H9 (cell line): ENCODE measurements around the gene RUNX2. TPM values are rescaled to one million over a fixed set of nuclear protein-coding genes. Genes with fewer than 3 reads are reported as not detected.

ENCODE experiments used
- DNase-seq: peaks from one replicate; pipeline ENCODE4 v3.0.0-alpha.2; 2017
- H2AFZ ChIP-seq: one replicate; pipeline ENCODE4 v1.6.1; 2013; ENCODE audit warnings: mild to moderate bottlenecking, low read length, control low read depth, moderate library complexity
- H2AK5ac ChIP-seq: 2 replicates; pipeline ENCODE4 v1.6.1; 2013; ENCODE audit warnings: low read length, control low read depth, mixed read lengths; ENCODE audit not compliant: insufficient read length
- H2BK120ac ChIP-seq: one replicate; pipeline ENCODE4 v1.6.1; 2013; ENCODE audit warnings: low read depth, mild to moderate bottlenecking, low read length, control low read depth, inconsistent platforms; ENCODE audit not compliant: poor library complexity, severe bottlenecking
- H2BK12ac ChIP-seq: 2 replicates; pipeline ENCODE4 v1.6.1; 2013; ENCODE audit warnings: low read length, control low read depth, mixed read lengths, low read depth; ENCODE audit not compliant: insufficient read length
- H2BK15ac ChIP-seq: 2 replicates; pipeline ENCODE4 v1.6.1; 2013; ENCODE audit warnings: low read depth, low read length, control low read depth
- H2BK20ac ChIP-seq: one replicate; pipeline ENCODE4 v1.6.1; 2013; ENCODE audit warnings: low read depth, mild to moderate bottlenecking, low read length, control low read depth, inconsistent platforms; ENCODE audit not compliant: poor library complexity, severe bottlenecking
- H2BK5ac ChIP-seq: 2 replicates; pipeline ENCODE4 v1.6.1; 2013; ENCODE audit warnings: low read length, control low read depth, mixed read lengths; ENCODE audit not compliant: insufficient read length
- H3K14ac ChIP-seq: 2 replicates; pipeline ENCODE4 v1.6.1; 2013; ENCODE audit warnings: low read length, control low read depth; ENCODE audit not compliant: insufficient read depth
- H3K18ac ChIP-seq: 2 replicates; pipeline ENCODE4 v1.6.1; 2013; ENCODE audit warnings: low read depth, mild to moderate bottlenecking, mixed read lengths, low read length, control low read depth; ENCODE audit not compliant: insufficient read length
- H3K23ac ChIP-seq: 2 replicates; pipeline ENCODE4 v1.6.1; 2013; ENCODE audit warnings: low read length, control low read depth, mixed read lengths, low read depth; ENCODE audit not compliant: insufficient read length
- H3K23me2 ChIP-seq: 2 replicates; pipeline ENCODE4 v1.6.1; 2013; ENCODE audit warnings: low read depth, mild to moderate bottlenecking, mixed read lengths, low read length, control low read depth; ENCODE audit not compliant: insufficient read length, poor library complexity, severe bottlenecking
- H3K27ac ChIP-seq: 2 replicates; pipeline ENCODE4 v1.5.1; 2013; ENCODE audit warnings: low read length, control low read depth, mixed read lengths, low read depth; ENCODE audit not compliant: insufficient read length
- H3K27me3 ChIP-seq: 2 replicates; pipeline ENCODE4 v1.6.1; 2013; ENCODE audit warnings: low read length, control low read depth, inconsistent platforms; ENCODE audit not compliant: insufficient read depth
- H3K4ac ChIP-seq: 2 replicates; pipeline ENCODE4 v1.6.1; 2013; ENCODE audit warnings: low read depth, mild to moderate bottlenecking, control low read depth, inconsistent platforms, low read length, moderate library complexity
- H3K4me1 ChIP-seq: 2 replicates; pipeline ENCODE4 v1.6.1; 2013; ENCODE audit warnings: low read length, control low read depth, inconsistent platforms; ENCODE audit not compliant: insufficient read depth
- H3K4me2 ChIP-seq: 2 replicates; pipeline ENCODE4 v1.6.1; 2013; ENCODE audit warnings: low read length, control low read depth, mixed read lengths; ENCODE audit not compliant: insufficient read length, insufficient read depth
- H3K56ac ChIP-seq: 2 replicates; pipeline ENCODE4 v1.6.1; 2013; ENCODE audit warnings: low read depth, mild to moderate bottlenecking, mixed read lengths, low read length, control low read depth; ENCODE audit not compliant: insufficient read length
- H3K79me1 ChIP-seq: 2 replicates; pipeline ENCODE4 v1.6.1; 2013; ENCODE audit warnings: low read depth, mild to moderate bottlenecking, moderate library complexity, low read length, control low read depth, inconsistent platforms; ENCODE audit not compliant: insufficient read depth, poor library complexity, severe bottlenecking
- H3K79me2 ChIP-seq: 2 replicates; pipeline ENCODE4 v1.6.1; 2013; ENCODE audit warnings: low read length, control low read depth, inconsistent platforms; ENCODE audit not compliant: insufficient read depth
- H3K9ac ChIP-seq: 2 replicates; pipeline ENCODE4 v1.6.1; 2013; ENCODE audit warnings: low read length, control low read depth, mixed read lengths; ENCODE audit not compliant: insufficient read length; ENCODE audit errors: extremely low read depth
- H3K9me3 ChIP-seq: one replicate; pipeline ENCODE4 v1.6.1; 2013; ENCODE audit warnings: low read depth, low read length, inconsistent platforms; ENCODE audit not compliant: control insufficient read depth
- H3T11ph ChIP-seq: one replicate; pipeline ENCODE4 v1.6.1; 2013; ENCODE audit warnings: mild to moderate bottlenecking, low read length, control low read depth, inconsistent platforms
- H4K20me1 ChIP-seq: one replicate; pipeline ENCODE4 v1.6.1; 2013; ENCODE audit not compliant: control insufficient read depth, insufficient read length, insufficient read depth
- H4K5ac ChIP-seq: 2 replicates; pipeline ENCODE4 v1.6.1; 2013; ENCODE audit warnings: low read depth, mild to moderate bottlenecking, mixed read lengths, low read length, control low read depth; ENCODE audit not compliant: insufficient read length
- H4K8ac ChIP-seq: replicated peaks from 2 replicates; pipeline ENCODE4 v1.6.1; 2013; ENCODE audit warnings: low read length, control low read depth, mixed read lengths, low read depth; ENCODE audit not compliant: insufficient read length
- H4K91ac ChIP-seq: 2 replicates; pipeline ENCODE4 v1.6.1; 2013; ENCODE audit warnings: low read depth, mild to moderate bottlenecking, moderate library complexity, mixed read lengths, low read length, control low read depth; ENCODE audit not compliant: insufficient read length
- H3K27ac Mint-ChIP-seq, 3 experiments: 2 replicates in 2 of 3; 3 replicates in 1 of 3; pipeline ENCODE4 v1.8.0; 2020 to 2021; ENCODE audit warnings: mixed read lengths in 3 of 3, mild to moderate bottlenecking in 1 of 3, moderate library complexity in 1 of 3
- H3K27me3 Mint-ChIP-seq: 2 replicates; pipeline ENCODE4 v1.8.0; 2021; ENCODE audit warnings: low read depth, mild to moderate bottlenecking, moderate library complexity, mixed read lengths
- H3K36me3 Mint-ChIP-seq, 3 experiments: 2 replicates in 2 of 3; 3 replicates in 1 of 3; pipeline ENCODE4 v1.8.0; 2020 to 2021; ENCODE audit warnings: low read depth in 3 of 3, mixed read lengths in 3 of 3; ENCODE audit not compliant: insufficient read depth in 1 of 3
- H3K4me1 Mint-ChIP-seq, 2 experiments: 2 replicates each; pipeline ENCODE4 v1.8.0; 2020; ENCODE audit warnings: mixed read lengths in 2 of 2
- H3K4me3 Mint-ChIP-seq, 2 experiments: 2 replicates in 1 of 2; 3 replicates in 1 of 2; pipeline ENCODE4 v1.8.0; 2020 to 2021; ENCODE audit warnings: mild to moderate bottlenecking in 2 of 2, mixed read lengths in 2 of 2, moderate library complexity in 1 of 2
- H3K9me3 Mint-ChIP-seq, 2 experiments: 2 replicates in 1 of 2; 3 replicates in 1 of 2; pipeline ENCODE4 v1.8.0; 2020; ENCODE audit warnings: mild to moderate bottlenecking in 2 of 2, mixed read lengths in 2 of 2, moderate library complexity in 1 of 2
- CTCF ChIP-seq: fragments of 200-600 bp; sonication (generic); conservative IDR thresholded peaks from 3 replicates; pipeline ENCODE4 v1.8.0; 2021; ENCODE audit warnings: antibody characterized with exemption, mild to moderate bottlenecking
- WGBS: extraction: QIAGEN DNeasy Blood & Tissue Kit; methylation state at CpG from one replicate; pipeline ENCODE4 v1.1.7; 2013; ENCODE audit warnings: missing lambda C conversion rate, low lambda C conversion rate, mixed read lengths; ENCODE audit not compliant: insufficient read length; ENCODE audit errors: extremely low coverage; 5-methylcytosine and 5-hydroxymethylcytosine counted together
- total RNA-seq: library from RNA; stranded (reverse); gene quantifications from 2 replicates; pipeline ENCODE4 v1.2.1, GENCODE V29; 2021

RUNX2 gene
- total RNA-seq, 1 experiment from 2014 or later = 0.15 TPM

- Histone ChIP-seq H2BK120ac (no peak overlapping the region), H3K23ac (no peak overlapping the region), H3K79me2 (no peaks in the 10 kb centered on the region), H3K4ac (no peak overlapping the region), H2BK20ac (no peak overlapping the region), H2BK12ac (no peak overlapping the region), H2AFZ (no peak overlapping the region), H3K4me2 (no peak overlapping the region), H3K27ac (no peak overlapping the region), H3K27me3 (no peaks in the 10 kb centered on the region), H3K14ac (no peak overlapping the region), H4K91ac (no peak overlapping the region), H3K4me1 (no peaks in the 10 kb centered on the region), H3K23me2 (no peaks in the 10 kb centered on the region), H4K5ac (no peak overlapping the region), H3K18ac (no peak overlapping the region), H3T11ph (no peak overlapping the region), H3K9ac (no peak overlapping the region), H2BK15ac (no peak overlapping the region), H3K56ac (no peak overlapping the region), H2AK5ac (no peak overlapping the region), H4K20me1 (no peaks in the 10 kb centered on the region), H3K9me3 (no peaks in the 10 kb centered on the region), H3K79me1 (no peaks in the 10 kb centered on the region), H4K8ac (no peak overlapping the region), H2BK5ac (no peak overlapping the region)
- H3K9me3 Mint-ChIP-seq = no peaks in the 10 kb centered on the region
- peaks cover 4 to 5% of the 10 kb centered on the region in 2 experiments for H3K4me1 Mint-ChIP-seq
- H3K36me3 Mint-ChIP-seq = no peaks in the 10 kb centered on the region; a peak in 1 of 7 replicates
- DNase-seq = no peak
- no peak overlapping the region for H3K4me3 Mint-ChIP-seq
- TF ChIP-seq CTCF = no peak
- peaks cover 5% of the 10 kb centered on the region for H3K27me3 Mint-ChIP-seq
- no CpG with 5 or more reads among the region's 4 CpGs for WGBS
- no peak overlapping the region for H3K27ac Mint-ChIP-seq
These were observed 286.6 kb downstream of the RUNX2 start for GRCh38 chr6:45614488-45615285.
